ENCODE measurements around the gene PCDHGA3. TPM values are rescaled to one million over a fixed set of nuclear protein-coding genes. Genes with fewer than 3 reads are reported as not detected.

Gene PCDHGA3
- total RNA-seq, 1 donor from 2014 or later = 0.54 TPM

Other genes with a start within 250 kb of the PCDHGA3 start
- 1.8 and 3.5 TPM in 2 replicates for gene PCDHB2, start 249.2 kb upstream of the PCDHGA3 start, total RNA-seq
- 0.36 and 0.38 TPM in 2 replicates for gene PCDHB3, start 243.4 kb upstream of the PCDHGA3 start, total RNA-seq
- 0.09 TPM in 2 replicates for gene PCDHB4, start 222.0 kb upstream of the PCDHGA3 start, total RNA-seq
- gene PCDHB5, start 208.6 kb upstream of the PCDHGA3 start, total RNA-seq = 0.56 and 1.4 TPM in 2 replicates
- 0.09 TPM in 2 replicates for gene PCDHB6, start 193.8 kb upstream of the PCDHGA3 start, total RNA-seq
- gene PCDHB7, start 171.2 kb upstream of the PCDHGA3 start, total RNA-seq = 0.45 and 0.56 TPM in 2 replicates
- 0.18 and 0.94 TPM in 2 replicates for gene PCDHB8, start 166.0 kb upstream of the PCDHGA3 start, total RNA-seq
- gene PCDHB16, start 161.4 kb upstream of the PCDHGA3 start, total RNA-seq = 0.09 and 0.19 TPM in 2 replicates
- 0.27 and 0.28 TPM in 2 replicates for gene PCDHB9, start 156.7 kb upstream of the PCDHGA3 start, total RNA-seq
- 0.72 and 1.0 TPM in 2 replicates for gene PCDHB10, start 151.5 kb upstream of the PCDHGA3 start, total RNA-seq
- 0.38 and 0.99 TPM in 2 replicates for gene PCDHB11, start 144.2 kb upstream of the PCDHGA3 start, total RNA-seq
- 0.47 and 0.54 TPM in 2 replicates for gene PCDHB12, start 135.1 kb upstream of the PCDHGA3 start, total RNA-seq
- gene PCDHB13, start 129.9 kb upstream of the PCDHGA3 start, total RNA-seq = 0.99 and 1.6 TPM in 2 replicates
- 1.3 and 1.6 TPM in 2 replicates for gene PCDHB14, start 120.5 kb upstream of the PCDHGA3 start, total RNA-seq
- 0.90 and 1.7 TPM in 2 replicates for gene PCDHB15, start 98.4 kb upstream of the PCDHGA3 start, total RNA-seq
- gene SLC25A2, start 39.8 kb upstream of the PCDHGA3 start, total RNA-seq = 0.09 and 0.19 TPM in 2 replicates
- gene TAF7, start 23.0 kb upstream of the PCDHGA3 start, total RNA-seq = 71.7 and 90.4 TPM in 2 replicates
- 0.36 and 1.0 TPM in 2 replicates for gene PCDHGA1, start 13.3 kb upstream of the PCDHGA3 start, total RNA-seq
- gene PCDHGA2, start 5.1 kb upstream of the PCDHGA3 start, total RNA-seq = 0.90 and 3.0 TPM in 2 replicates
- gene PCDHGB1, start 6.3 kb downstream of the PCDHGA3 start, total RNA-seq = 0.99 and 2.0 TPM in 2 replicates
- 2.6 and 5.0 TPM in 2 replicates for gene PCDHGA4, start 11.2 kb downstream of the PCDHGA3 start, total RNA-seq
- gene PCDHGB2, start 16.2 kb downstream of the PCDHGA3 start, total RNA-seq = 2.0 and 2.2 TPM in 2 replicates
- gene PCDHGA5, start 20.3 kb downstream of the PCDHGA3 start, total RNA-seq = 0.90 and 1.2 TPM in 2 replicates
- 3.1 and 4.0 TPM in 2 replicates for gene PCDHGB3, start 26.4 kb downstream of the PCDHGA3 start, total RNA-seq
- 2.2 and 2.8 TPM in 2 replicates for gene PCDHGA6, start 30.1 kb downstream of the PCDHGA3 start, total RNA-seq
- gene PCDHGA7, start 38.9 kb downstream of the PCDHGA3 start, total RNA-seq = 1.4 and 2.2 TPM in 2 replicates
- gene PCDHGB4, start 43.9 kb downstream of the PCDHGA3 start, total RNA-seq = 14.9 and 16.3 TPM in 2 replicates
- gene PCDHGA8, start 48.8 kb downstream of the PCDHGA3 start, total RNA-seq = 1.3 and 2.4 TPM in 2 replicates
- 12.7 and 14.3 TPM in 2 replicates for gene PCDHGB5, start 54.1 kb downstream of the PCDHGA3 start, total RNA-seq
- gene PCDHGA9, start 58.9 kb downstream of the PCDHGA3 start, total RNA-seq = 1.6 and 3.1 TPM in 2 replicates
- 1.7 and 2.7 TPM in 2 replicates for gene PCDHGB6, start 64.2 kb downstream of the PCDHGA3 start, total RNA-seq
- gene PCDHGA10, start 69.2 kb downstream of the PCDHGA3 start, total RNA-seq = 3.3 and 3.9 TPM in 2 replicates
- gene PCDHGB7, start 73.8 kb downstream of the PCDHGA3 start, total RNA-seq = 5.8 and 6.8 TPM in 2 replicates
- 7.2 and 10.1 TPM in 2 replicates for gene PCDHGA11, start 77.2 kb downstream of the PCDHGA3 start, total RNA-seq
- 4.8 and 6.7 TPM in 2 replicates for gene PCDHGA12, start 86.7 kb downstream of the PCDHGA3 start, total RNA-seq
- gene PCDHGC3, start 132.1 kb downstream of the PCDHGA3 start, total RNA-seq = 9.2 and 10.3 TPM in 2 replicates
- 0.90 and 1.4 TPM in 2 replicates for gene PCDHGC4, start 141.2 kb downstream of the PCDHGA3 start, total RNA-seq
- gene PCDHGC5, start 145.3 kb downstream of the PCDHGA3 start, total RNA-seq = 0.45 and 0.94 TPM in 2 replicates